DOHH2 (cell line): ENCODE measurements around the gene PAX7.

Experiments used
- EZH2phosphoT487 ChIP-seq: fragments of 200-600 bp; sonication (generic); IDR thresholded peaks from 2 replicates; pipeline ENCODE4 v1.6.1; 2017; ENCODE audit warnings: borderline replicate concordance, mild to moderate bottlenecking, antibody characterized with exemption, low read length, moderate library complexity, mixed read lengths
- TF ChIP-seq, protein P1 (sequence below): fragments of 200-600 bp; sonication (generic); IDR thresholded peaks from one replicate; pipeline ENCODE4 v1.5.1; 2014; ENCODE audit warnings: antibody characterized with exemption, mild to moderate bottlenecking, low read depth, low read length; ENCODE audit not compliant: poor library complexity, severe bottlenecking

DNA sequence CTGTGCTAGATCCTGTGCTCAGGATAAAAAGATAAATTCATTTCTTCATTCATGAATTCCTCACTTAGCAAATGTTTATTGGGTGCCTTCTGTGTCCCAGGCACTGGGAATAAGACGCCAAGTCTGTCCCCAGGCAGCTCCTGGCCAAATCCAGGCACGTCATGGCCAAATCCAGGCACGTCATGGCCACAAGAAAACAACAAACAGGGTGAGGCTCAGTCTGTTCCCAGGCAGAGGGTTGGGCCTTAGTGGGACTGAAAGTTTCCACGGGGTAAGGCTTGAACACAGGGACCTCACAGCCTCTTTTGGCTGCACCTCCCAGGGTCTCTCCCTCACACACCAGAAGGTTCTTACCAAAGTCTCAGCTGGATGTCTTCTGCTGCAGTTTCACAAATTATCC, 95.7 kb downstream of the PAX7 start:
- TF ChIP-seq, protein P1, sequence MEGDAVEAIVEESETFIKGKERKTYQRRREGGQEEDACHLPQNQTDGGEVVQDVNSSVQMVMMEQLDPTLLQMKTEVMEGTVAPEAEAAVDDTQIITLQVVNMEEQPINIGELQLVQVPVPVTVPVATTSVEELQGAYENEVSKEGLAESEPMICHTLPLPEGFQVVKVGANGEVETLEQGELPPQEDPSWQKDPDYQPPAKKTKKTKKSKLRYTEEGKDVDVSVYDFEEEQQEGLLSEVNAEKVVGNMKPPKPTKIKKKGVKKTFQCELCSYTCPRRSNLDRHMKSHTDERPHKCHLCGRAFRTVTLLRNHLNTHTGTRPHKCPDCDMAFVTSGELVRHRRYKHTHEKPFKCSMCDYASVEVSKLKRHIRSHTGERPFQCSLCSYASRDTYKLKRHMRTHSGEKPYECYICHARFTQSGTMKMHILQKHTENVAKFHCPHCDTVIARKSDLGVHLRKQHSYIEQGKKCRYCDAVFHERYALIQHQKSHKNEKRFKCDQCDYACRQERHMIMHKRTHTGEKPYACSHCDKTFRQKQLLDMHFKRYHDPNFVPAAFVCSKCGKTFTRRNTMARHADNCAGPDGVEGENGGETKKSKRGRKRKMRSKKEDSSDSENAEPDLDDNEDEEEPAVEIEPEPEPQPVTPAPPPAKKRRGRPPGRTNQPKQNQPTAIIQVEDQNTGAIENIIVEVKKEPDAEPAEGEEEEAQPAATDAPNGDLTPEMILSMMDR = no peak
- no peak for TF ChIP-seq EZH2phosphoT487
